NB4 (cell line): Measurements from ENCODE around the gene MSL3.

Experiments
- DNase-seq: peaks from one replicate; pipeline ENCODE4 v3.0.0; 2010; ENCODE audit warnings: low read depth
- H3K4me3 ChIP-seq: one replicate; pipeline ENCODE4 v1.5.1; 2011; ENCODE audit warnings: mild to moderate bottlenecking, low read depth, low read length, moderate library complexity
- MYC ChIP-seq: IDR thresholded peaks from 2 replicates; pipeline ENCODE4 v1.6.1; 2011; ENCODE audit warnings: low read depth, low read length
- POLR2A ChIP-seq: IDR thresholded peaks from 2 replicates; pipeline ENCODE4 v1.6.1; 2011; ENCODE audit warnings: mild to moderate bottlenecking; ENCODE audit not compliant: insufficient read length; ENCODE audit errors: extremely low read depth
- TF ChIP-seq, protein P1 (sequence below): IDR thresholded peaks from 2 replicates; pipeline ENCODE4 v1.6.1; 2011; ENCODE audit warnings: low read depth, low read length
- TF ChIP-seq, protein P2 (sequence below): IDR thresholded peaks from one replicate; pipeline ENCODE4 v1.5.1; 2012; ENCODE audit warnings: low read depth, low read length

The MSL3 gene

DNA sequence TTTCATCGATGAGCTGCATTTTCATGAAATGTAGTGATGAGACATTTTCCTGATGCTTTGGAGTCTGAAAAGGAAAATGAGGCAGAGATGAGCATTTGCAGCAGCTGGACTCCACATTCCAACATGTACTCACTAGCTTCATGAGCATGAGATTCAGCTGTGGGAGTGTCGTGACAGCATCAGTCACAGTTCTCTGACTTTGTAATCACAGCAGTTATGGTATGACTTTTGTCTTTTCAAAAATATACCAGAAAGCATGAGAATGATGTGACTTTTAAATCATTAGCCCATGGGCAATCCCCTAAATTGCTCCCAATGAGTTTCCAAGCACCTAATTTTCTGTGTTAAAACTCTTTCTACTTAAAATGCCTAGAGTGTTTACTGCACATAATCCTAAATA is 18.3 kb upstream of the MSL3 start:
- TF ChIP-seq, protein P1, sequence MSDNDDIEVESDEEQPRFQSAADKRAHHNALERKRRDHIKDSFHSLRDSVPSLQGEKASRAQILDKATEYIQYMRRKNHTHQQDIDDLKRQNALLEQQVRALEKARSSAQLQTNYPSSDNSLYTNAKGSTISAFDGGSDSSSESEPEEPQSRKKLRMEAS = no peak
- TF ChIP-seq POLR2A (no peak), MYC (no peak)
- TF ChIP-seq, protein P2, sequence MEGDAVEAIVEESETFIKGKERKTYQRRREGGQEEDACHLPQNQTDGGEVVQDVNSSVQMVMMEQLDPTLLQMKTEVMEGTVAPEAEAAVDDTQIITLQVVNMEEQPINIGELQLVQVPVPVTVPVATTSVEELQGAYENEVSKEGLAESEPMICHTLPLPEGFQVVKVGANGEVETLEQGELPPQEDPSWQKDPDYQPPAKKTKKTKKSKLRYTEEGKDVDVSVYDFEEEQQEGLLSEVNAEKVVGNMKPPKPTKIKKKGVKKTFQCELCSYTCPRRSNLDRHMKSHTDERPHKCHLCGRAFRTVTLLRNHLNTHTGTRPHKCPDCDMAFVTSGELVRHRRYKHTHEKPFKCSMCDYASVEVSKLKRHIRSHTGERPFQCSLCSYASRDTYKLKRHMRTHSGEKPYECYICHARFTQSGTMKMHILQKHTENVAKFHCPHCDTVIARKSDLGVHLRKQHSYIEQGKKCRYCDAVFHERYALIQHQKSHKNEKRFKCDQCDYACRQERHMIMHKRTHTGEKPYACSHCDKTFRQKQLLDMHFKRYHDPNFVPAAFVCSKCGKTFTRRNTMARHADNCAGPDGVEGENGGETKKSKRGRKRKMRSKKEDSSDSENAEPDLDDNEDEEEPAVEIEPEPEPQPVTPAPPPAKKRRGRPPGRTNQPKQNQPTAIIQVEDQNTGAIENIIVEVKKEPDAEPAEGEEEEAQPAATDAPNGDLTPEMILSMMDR = no peak
- no peak for DNase-seq
- H3K4me3 ChIP-seq = no peak overlapping the region

DNA sequence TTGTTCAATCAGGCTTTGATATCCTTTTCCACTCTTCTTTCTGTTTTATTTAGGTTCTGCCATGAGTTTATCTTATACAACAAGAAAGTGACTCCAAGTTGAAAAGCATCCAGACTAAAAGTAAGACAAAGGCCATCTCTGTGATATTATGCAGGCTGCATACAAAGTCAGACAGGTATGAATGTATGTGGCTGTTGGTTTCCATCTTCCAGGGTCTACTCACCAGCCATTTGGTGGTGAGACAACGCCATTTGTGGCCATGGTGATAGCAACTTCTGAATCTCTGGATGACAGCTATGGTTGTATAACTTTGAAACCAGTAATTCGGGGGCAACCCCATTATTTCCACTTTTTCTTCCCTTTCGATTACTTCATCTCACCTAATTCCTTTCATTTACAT is 17.2 kb upstream of the MSL3 start:
- no peak for TF ChIP-seq MYC
- TF ChIP-seq POLR2A = no peak
- TF ChIP-seq, protein P1 = no peak
- TF ChIP-seq, protein P2 = no peak
- no peak overlapping the region for H3K4me3 ChIP-seq
- no peak for DNase-seq

DNA sequence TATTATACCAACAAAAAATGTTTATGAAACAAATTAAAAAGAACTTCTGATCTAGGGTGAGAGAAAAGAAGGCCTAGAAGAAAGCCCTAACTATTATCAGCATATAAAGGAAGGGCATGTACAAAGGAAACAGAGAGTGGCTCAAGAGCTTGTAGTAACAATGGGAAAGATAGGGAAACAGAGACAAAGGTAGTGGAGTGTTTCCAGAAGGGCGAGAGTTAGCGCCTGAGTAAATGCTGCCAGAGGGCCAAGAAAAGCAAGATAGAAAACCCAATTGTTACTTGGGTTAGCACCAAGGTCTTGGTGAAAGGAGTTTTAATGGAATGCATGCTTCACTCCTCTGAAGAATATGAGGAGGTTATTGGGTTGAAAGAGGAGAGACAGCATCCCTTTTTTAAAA is 16.5 kb upstream of the MSL3 start:
- no peak for TF ChIP-seq POLR2A
- H3K4me3 ChIP-seq = no peak overlapping the region
- DNase-seq = no peak

DNA sequence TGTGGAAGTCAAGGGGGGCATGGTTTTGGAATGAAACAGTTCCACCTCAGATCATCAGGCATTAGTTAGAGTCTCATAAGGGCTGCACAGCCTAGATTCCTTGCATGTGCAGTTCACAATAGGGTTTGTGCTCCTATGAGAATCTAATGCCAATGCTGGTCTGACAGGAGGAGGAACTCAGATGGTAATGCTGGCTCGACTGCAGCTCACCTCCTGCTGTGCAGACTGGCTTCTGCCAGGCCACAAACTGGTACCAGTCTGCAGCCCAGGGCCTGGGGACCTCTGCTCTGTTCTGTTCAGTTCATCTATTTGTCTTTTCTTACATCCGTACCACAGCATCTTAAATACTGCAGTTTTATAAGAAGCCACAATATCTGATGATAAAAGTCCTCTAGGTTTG is 12.2 kb upstream of the MSL3 start:
- no peak overlapping the region for H3K4me3 ChIP-seq
- TF ChIP-seq MYC (no peak), POLR2A (no peak)
- TF ChIP-seq, protein P2 = no peak
- TF ChIP-seq, protein P1 = no peak
- no peak for DNase-seq

DNA sequence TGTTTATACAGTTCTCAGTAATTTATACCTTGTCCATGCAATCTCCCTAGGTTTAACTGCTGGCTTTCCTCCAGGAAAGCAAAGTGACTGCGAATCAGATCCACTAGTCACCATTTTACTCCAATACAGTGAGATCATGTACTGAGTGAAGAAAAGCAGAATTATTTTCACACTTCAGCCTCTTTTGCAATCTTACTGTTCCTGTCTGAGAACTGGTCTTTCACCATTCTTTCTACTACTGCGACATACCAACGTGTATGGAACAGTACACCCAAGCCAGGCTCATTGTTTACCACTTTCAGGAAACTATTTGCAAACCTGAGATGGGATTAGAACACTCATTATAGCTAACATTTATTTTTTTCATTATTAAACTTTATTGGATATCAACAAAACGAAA is 8.0 kb upstream of the MSL3 start:
- DNase-seq = no peak
- no peak overlapping the region for H3K4me3 ChIP-seq
- TF ChIP-seq MYC (no peak), POLR2A (no peak)
- TF ChIP-seq, protein P1 = no peak
- TF ChIP-seq, protein P2 = no peak

DNA sequence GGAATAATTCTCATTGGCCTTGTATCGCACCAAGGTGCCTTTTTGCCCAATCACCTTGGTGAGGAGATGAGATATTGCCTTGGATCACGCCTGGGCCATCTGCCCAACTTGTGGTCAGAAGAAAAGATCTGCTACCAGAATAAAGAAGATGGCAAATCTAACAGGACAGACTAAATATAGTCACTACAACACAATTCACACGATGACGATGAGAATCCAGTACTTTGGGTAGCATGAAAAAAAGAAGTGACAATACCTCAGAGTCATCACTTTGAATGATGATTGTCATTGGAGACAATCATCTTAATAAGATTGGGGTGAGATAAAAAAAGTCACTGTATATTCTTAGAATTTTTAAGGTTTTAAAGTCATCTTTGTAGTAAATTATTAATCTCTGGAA is 7.3 kb upstream of the MSL3 start:
- no peak for DNase-seq
- TF ChIP-seq, protein P2 = no peak
- TF ChIP-seq MYC (no peak), POLR2A (no peak)
- TF ChIP-seq, protein P1 = no peak
- no peak overlapping the region for H3K4me3 ChIP-seq
